IMR-90 (cell line): ENCODE results near the gene UBAP2L. TPM values are rescaled to one million over a fixed set of nuclear protein-coding genes. Genes with fewer than 3 reads are reported as not detected.
A peak's percentile ranks its signal among the peaks of the same experiment; 100 is the strongest.

Experiments used
- ATAC-seq: fragments of 200-7000 bp; cut with Tn5 transposase; 2 replicates; pipeline ENCODE4 v1.9.1; 2020; ENCODE audit warnings: low read depth, mild to moderate bottlenecking, moderate library complexity
- BruUV-seq: library from RNA; stranded (reverse); fragments of 400-500 nt; replicated peaks from 2 replicates; lab custom pipeline; 2021; lab: Mats Ljungman, UMichigan
- CTCF ChIA-PET: fragments of 300-600 bp; formaldehyde crosslinking; extraction: SDS; loops from one replicate; lab custom pipeline; 2021; ENCODE audit warnings: antibody characterized with exemption; lab: Yijun Ruan, JAX
- POLR2A ChIA-PET: fragments of 300-600 bp; sonication (Branson Sonifier 250); formaldehyde crosslinking; loops from one replicate; lab custom pipeline; 2022; ENCODE audit warnings: antibody characterized with exemption; ENCODE audit not compliant: unreplicated experiment; lab: Charles Lee
- DNase-seq: peaks from one replicate; pipeline ENCODE4 v3.0.0; 2013
- H2AFZ ChIP-seq: replicated peaks from 2 replicates; pipeline ENCODE3; 2013; ENCODE audit warnings: low read length, mild to moderate bottlenecking; ENCODE audit not compliant: poor library complexity
- H2AK5ac ChIP-seq: 2 replicates; pipeline ENCODE4 v1.6.1; 2013; ENCODE audit warnings: low read depth, low read length, inconsistent platforms
- H2AK9ac ChIP-seq: replicated peaks from 2 replicates; pipeline ENCODE3; 2013; ENCODE audit warnings: mild to moderate bottlenecking, low read depth, low read length, moderate library complexity; ENCODE audit not compliant: poor library complexity
- H2BK120ac ChIP-seq: 2 replicates; pipeline ENCODE4 v1.6.1; 2013; ENCODE audit warnings: low read depth, low read length, inconsistent platforms
- H2BK15ac ChIP-seq: 3 replicates; pipeline ENCODE4 v1.6.1; 2013; ENCODE audit warnings: low read depth, low read length, inconsistent platforms
- H2BK20ac ChIP-seq: 2 replicates; pipeline ENCODE4 v1.6.1; 2013; ENCODE audit warnings: low read depth, mild to moderate bottlenecking, inconsistent platforms, low read length, moderate library complexity
- H2BK5ac ChIP-seq: 2 replicates; pipeline ENCODE4 v1.6.1; 2013; ENCODE audit warnings: mild to moderate bottlenecking, low read depth, low read length, inconsistent platforms; ENCODE audit not compliant: poor library complexity, severe bottlenecking
- H3K14ac ChIP-seq: replicated peaks from 2 replicates; pipeline ENCODE4 v1.6.1; 2013; ENCODE audit warnings: low read depth, low read length, inconsistent platforms
- H3K18ac ChIP-seq: 2 replicates; pipeline ENCODE4 v1.6.1; 2013; ENCODE audit warnings: low read depth, low read length, control low read depth
- H3K23ac ChIP-seq: 2 replicates; pipeline ENCODE4 v1.6.1; 2013; ENCODE audit warnings: low read depth, low read length, inconsistent platforms
- H3K27ac ChIP-seq: 2 replicates; pipeline ENCODE4 v1.5.1; 2013; ENCODE audit warnings: mild to moderate bottlenecking, control low read depth, low read length; ENCODE audit not compliant: insufficient read depth
- H3K27me3 ChIP-seq: 2 replicates; pipeline ENCODE4 v1.6.1; 2013; ENCODE audit warnings: low read length; ENCODE audit not compliant: control insufficient read depth, insufficient read depth
- H3K36me3 ChIP-seq: 2 replicates; pipeline ENCODE4 v1.6.1; 2013; ENCODE audit warnings: low read length, mixed read lengths; ENCODE audit not compliant: control insufficient read depth, insufficient read depth
- H3K4ac ChIP-seq: 2 replicates; pipeline ENCODE4 v1.6.1; 2013; ENCODE audit warnings: low read depth, low read length, inconsistent platforms
- H3K4me1 ChIP-seq: 2 replicates; pipeline ENCODE4 v1.6.1; 2013; ENCODE audit warnings: low read length, mixed read lengths; ENCODE audit not compliant: control insufficient read depth, insufficient read depth
- H3K4me2 ChIP-seq: 2 replicates; pipeline ENCODE4 v1.6.1; 2013; ENCODE audit warnings: low read depth, mild to moderate bottlenecking, control low read depth, low read length, moderate library complexity
- H3K4me3 ChIP-seq: 2 replicates; pipeline ENCODE4 v1.5.1; 2013; ENCODE audit warnings: low read depth, mild to moderate bottlenecking, control low read depth, low read length, moderate library complexity; ENCODE audit not compliant: insufficient read depth
- H3K56ac ChIP-seq: 2 replicates; pipeline ENCODE4 v1.6.1; 2013; ENCODE audit warnings: low read length, inconsistent platforms; ENCODE audit not compliant: insufficient read depth; ENCODE audit errors: extremely low read depth
- H3K79me1 ChIP-seq, 2 experiments: 2 replicates each; pipeline ENCODE4 v1.6.1; 2013; ENCODE audit warnings: low read length in 2 of 2, inconsistent platforms in 1 of 2, low read depth in 1 of 2
- H3K9ac ChIP-seq: 2 replicates; pipeline ENCODE4 v1.6.1; 2013; ENCODE audit warnings: low read depth, low read length, control low read depth
- H3K9me1 ChIP-seq: 2 replicates; pipeline ENCODE4 v1.6.1; 2013; ENCODE audit warnings: low read length, inconsistent platforms; ENCODE audit not compliant: insufficient read depth
- H3K9me3 ChIP-seq: 2 replicates; pipeline ENCODE4 v1.6.1; 2013; ENCODE audit warnings: low read length; ENCODE audit not compliant: control insufficient read depth, insufficient read depth
- H4K20me1 ChIP-seq: 2 replicates; pipeline ENCODE4 v1.6.1; 2013; ENCODE audit warnings: low read length, inconsistent platforms; ENCODE audit not compliant: insufficient read depth
- H4K5ac ChIP-seq: 2 replicates; pipeline ENCODE4 v1.6.1; 2013; ENCODE audit warnings: mild to moderate bottlenecking, low read depth, low read length, control low read depth
- H4K8ac ChIP-seq, 2 experiments: 2 replicates each; pipeline ENCODE4 v1.6.1; 2013; ENCODE audit warnings: low read depth in 2 of 2, low read length in 2 of 2, control low read depth in 1 of 2, inconsistent platforms in 1 of 2
- H4K91ac ChIP-seq: 2 replicates; pipeline ENCODE4 v1.6.1; 2013; ENCODE audit warnings: low read depth, low read length, inconsistent platforms; ENCODE audit not compliant: insufficient read depth
- BHLHE40 ChIP-seq: fragments of 150-350 bp; IDR thresholded peaks from 2 replicates; pipeline ENCODE4 v1.6.1; 2016; ENCODE audit warnings: mild to moderate bottlenecking, low read depth, low read length
- CHD1 ChIP-seq: IDR thresholded peaks from 2 replicates; pipeline ENCODE4 v1.6.1; 2012; ENCODE audit warnings: low read depth, low read length, improper control_type of control experiment
- CTCF ChIP-seq: conservative IDR thresholded peaks from 2 replicates; pipeline ENCODE4 v1.5.1; 2012; ENCODE audit warnings: mild to moderate bottlenecking, low read depth, low read length, improper control_type of control experiment
- ELK1 ChIP-seq: fragments of 150-350 bp; IDR thresholded peaks from 2 replicates; pipeline ENCODE4 v1.6.1; 2016; ENCODE audit warnings: low read depth, mild to moderate bottlenecking, low read length, moderate library complexity, borderline replicate concordance
- POLR2A ChIP-seq: IDR thresholded peaks from 2 replicates; pipeline ENCODE4 v1.6.1; 2012; ENCODE audit warnings: mild to moderate bottlenecking, low read depth, low read length
- RAD21 ChIP-seq: IDR thresholded peaks from 2 replicates; pipeline ENCODE4 v1.6.1; 2012; ENCODE audit warnings: low read length, improper control_type of control experiment
- RCOR1 ChIP-seq: IDR thresholded peaks from 2 replicates; pipeline ENCODE4 v1.6.1; 2012; ENCODE audit warnings: mild to moderate bottlenecking, low read length, improper control_type of control experiment; ENCODE audit not compliant: insufficient replicate concordance
- SMC3 ChIP-seq: fragments of 150-350 bp; IDR thresholded peaks from 2 replicates; pipeline ENCODE4 v1.6.1; 2016; ENCODE audit warnings: low read depth, mild to moderate bottlenecking, antibody characterized with exemption, low read length, moderate library complexity
- WGBS, 2 experiments: methylation state at CpG; one replicate each; pipeline versions ENCODE4 v1.1.5 to v1.1.7; 2013; ENCODE audit warnings: missing lambda C conversion rate in 2 of 2; ENCODE audit not compliant: insufficient read length in 1 of 2; ENCODE audit errors: extremely low coverage in 2 of 2; 5-methylcytosine and 5-hydroxymethylcytosine counted together
- dilution Hi-C: fragments of 300-500 bp; cut with HindIII; formaldehyde crosslinking; loops from one replicate; pipeline ENCODE4 v1.14.3; 2018; ENCODE audit warnings: low sequenced_read_pairs; ENCODE audit not compliant: unreplicated experiment
- in situ Hi-C: fragments of 300-500 bp; cut with MboI; formaldehyde crosslinking; loops from 3 replicates; pipeline ENCODE4 v1.14.3; 2019; ENCODE audit warnings: low sequenced_read_pairs, inconsistent platforms, mixed read lengths
- intact Hi-C: fragments of 100-400 bp; cut with micrococcal nuclease; formaldehyde crosslinking; loops from 2 replicates; pipeline ENCODE4 v1.10.0; 2022
- polyA plus RNA-seq, 3 experiments: library from polyadenylated mRNA; depleted of rRNA; stranded (reverse); fragments of >200 nt; gene quantifications; 2 replicates each; pipeline ENCODE4 v1.2.3, GENCODE V29; 2012; ENCODE audit warnings: low replicate concordance in 1 of 3
- total RNA-seq: library from RNA; depleted of rRNA; stranded (reverse); fragments of >200 nt; gene quantifications from 2 replicates; pipeline ENCODE4 v1.2.3, GENCODE V29; 2012

UBAP2L gene
- total and polyA plus RNA-seq, 2 of the 4 experiments (the other 2 are of a cell fraction) = 57.5 to 149 TPM

GRCh38 chr1:154206196-154206595, 14.6 kb upstream of the UBAP2L start, which contains the start of gene CFAP141:
TSS of gene CFAP141 (minus strand) at chr1:154206333. CDS start at chr1:154206307, 26 bp downstream.
- H3K9ac ChIP-seq = no peak within 1 kb of the TSS
- peaks cover 5% of the 10 kb centered on the region; the same call in 1 of the 2 replicates for H3K9me1 ChIP-seq
- no peak within 1 kb of the TSS for H3K4ac ChIP-seq
- ChIA-PET CTCF (no interaction called here), POLR2A (interaction anchor here (0.8 kb wide), 1 partner anchor 8 kb away, joined by 3 read pairs; no protein-coding TSS in a partner anchor)
- no peak within 1 kb of the TSS for H2BK15ac ChIP-seq
- H3K4me3 ChIP-seq = no peak within 1 kb of the TSS
- no peaks in the 10 kb centered on the region for H3K9me3 ChIP-seq
- no peak within 1 kb of the TSS for H3K23ac ChIP-seq
- no peak within 1 kb of the TSS for H4K8ac ChIP-seq
- no peak within 1 kb of the TSS for H2BK5ac ChIP-seq
- no peak within 1 kb of the TSS for H2BK120ac ChIP-seq
- no peak within 1 kb of the TSS for H3K14ac ChIP-seq
- H3K27me3 ChIP-seq = no peaks in the 10 kb centered on the region
- peaks cover 7 to 15% of the 10 kb centered on the region in 2 experiments; a peak in 2 of 4 replicates for H3K79me1 ChIP-seq
- H3K27ac ChIP-seq = no peak within 1 kb of the TSS
- no peak within 1 kb of the TSS for H3K4me2 ChIP-seq
- intact Hi-C loops = no loop called here
- DNase-seq = peak; percentile 21
- H2AK5ac ChIP-seq = no peak within 1 kb of the TSS
- no peak within 1 kb of the TSS for H2AFZ ChIP-seq
- in situ Hi-C loops = no loop called here
- peak; percentile 31 for ATAC-seq
- no peaks in the 10 kb centered on the region; the same call in 1 of the 2 replicates for H4K20me1 ChIP-seq
- no peak within 1 kb of the TSS for H3K56ac ChIP-seq
- no peak within 1 kb of the TSS for H4K5ac ChIP-seq
- no CpG with 5 or more reads among the region's 1 CpG for WGBS, 2 experiments
- BruUV-seq = no TSS peak
- peaks cover 34% of the 10 kb centered on the region for H3K36me3 ChIP-seq
- dilution Hi-C loops = no loop called here
- no peak for TF ChIP-seq SMC3
- no peak for TF ChIP-seq BHLHE40
- no peak for TF ChIP-seq CHD1
- no peak for TF ChIP-seq ELK1
- no peak for TF ChIP-seq RCOR1
- no peak for TF ChIP-seq POLR2A
- TF ChIP-seq RAD21 = no peak
- no peak for TF ChIP-seq CTCF
- H3K4me1 ChIP-seq = no peaks in the 10 kb centered on the region
- no peak within 1 kb of the TSS for H3K18ac ChIP-seq
- no peak within 1 kb of the TSS for H2AK9ac ChIP-seq
- H4K91ac ChIP-seq = no peak within 1 kb of the TSS
- no peak within 1 kb of the TSS for H2BK20ac ChIP-seq
